ENCODE measurements around the gene ZG16B.

- TF ChIP-seq, protein P1, sequence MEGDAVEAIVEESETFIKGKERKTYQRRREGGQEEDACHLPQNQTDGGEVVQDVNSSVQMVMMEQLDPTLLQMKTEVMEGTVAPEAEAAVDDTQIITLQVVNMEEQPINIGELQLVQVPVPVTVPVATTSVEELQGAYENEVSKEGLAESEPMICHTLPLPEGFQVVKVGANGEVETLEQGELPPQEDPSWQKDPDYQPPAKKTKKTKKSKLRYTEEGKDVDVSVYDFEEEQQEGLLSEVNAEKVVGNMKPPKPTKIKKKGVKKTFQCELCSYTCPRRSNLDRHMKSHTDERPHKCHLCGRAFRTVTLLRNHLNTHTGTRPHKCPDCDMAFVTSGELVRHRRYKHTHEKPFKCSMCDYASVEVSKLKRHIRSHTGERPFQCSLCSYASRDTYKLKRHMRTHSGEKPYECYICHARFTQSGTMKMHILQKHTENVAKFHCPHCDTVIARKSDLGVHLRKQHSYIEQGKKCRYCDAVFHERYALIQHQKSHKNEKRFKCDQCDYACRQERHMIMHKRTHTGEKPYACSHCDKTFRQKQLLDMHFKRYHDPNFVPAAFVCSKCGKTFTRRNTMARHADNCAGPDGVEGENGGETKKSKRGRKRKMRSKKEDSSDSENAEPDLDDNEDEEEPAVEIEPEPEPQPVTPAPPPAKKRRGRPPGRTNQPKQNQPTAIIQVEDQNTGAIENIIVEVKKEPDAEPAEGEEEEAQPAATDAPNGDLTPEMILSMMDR (IDR thresholded peaks at IDR 0.05) = no peak
- no peak for TF ChIP-seq POLR2A (IDR thresholded peaks at IDR 0.05)
Observed at GRCh38 chr16:2855536-2855935, 25.4 kb downstream of the ZG16B start.
